HT-29 (cell line): Measurements from ENCODE around the gene TSPAN14. TPM values are rescaled to one million over a fixed set of nuclear protein-coding genes. Genes with fewer than 3 reads are reported as not detected.
"Not testable (repeated sequence)": the region's sequence is repeated elsewhere in the genome, so short reads cannot be mapped to it uniquely, and the experiment has no call there.

ENCODE experiments used
- DNase-seq: peaks from one replicate; pipeline ENCODE4 v3.0.0-alpha.2; 2015; ENCODE audit warnings: low spot score
- total RNA-seq: library from RNA; depleted of rRNA; stranded (reverse); fragments of >200 nt; shearing (Covaris generic); gene quantifications from 2 replicates; pipeline ENCODE4 v1.2.3, GENCODE V29; 2014

Gene TSPAN14
- total RNA-seq, 1 experiment from 2014 or later = 65.1 TPM

DNA sequence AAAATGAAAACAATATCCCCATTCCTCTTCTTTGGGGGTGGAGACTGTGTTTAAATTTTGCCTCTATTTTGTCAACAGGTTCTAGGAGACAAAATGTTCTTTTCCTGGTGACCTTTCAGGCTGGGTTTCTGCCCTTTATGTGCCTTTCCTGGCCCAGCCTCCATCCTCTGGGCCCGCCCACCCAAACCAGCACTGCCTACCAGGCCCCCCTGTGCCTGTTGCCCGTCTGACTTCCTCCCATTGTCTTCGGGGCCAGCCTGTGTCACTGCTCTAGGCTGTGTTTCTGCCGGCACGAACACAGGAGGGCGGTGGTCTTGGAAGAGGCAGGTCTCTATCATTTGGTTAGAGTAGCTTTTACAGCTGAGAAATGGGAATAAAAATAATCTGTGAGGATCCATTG lies 13.9 kb downstream of the TSPAN14 start:
- no peak for DNase-seq

DNA sequence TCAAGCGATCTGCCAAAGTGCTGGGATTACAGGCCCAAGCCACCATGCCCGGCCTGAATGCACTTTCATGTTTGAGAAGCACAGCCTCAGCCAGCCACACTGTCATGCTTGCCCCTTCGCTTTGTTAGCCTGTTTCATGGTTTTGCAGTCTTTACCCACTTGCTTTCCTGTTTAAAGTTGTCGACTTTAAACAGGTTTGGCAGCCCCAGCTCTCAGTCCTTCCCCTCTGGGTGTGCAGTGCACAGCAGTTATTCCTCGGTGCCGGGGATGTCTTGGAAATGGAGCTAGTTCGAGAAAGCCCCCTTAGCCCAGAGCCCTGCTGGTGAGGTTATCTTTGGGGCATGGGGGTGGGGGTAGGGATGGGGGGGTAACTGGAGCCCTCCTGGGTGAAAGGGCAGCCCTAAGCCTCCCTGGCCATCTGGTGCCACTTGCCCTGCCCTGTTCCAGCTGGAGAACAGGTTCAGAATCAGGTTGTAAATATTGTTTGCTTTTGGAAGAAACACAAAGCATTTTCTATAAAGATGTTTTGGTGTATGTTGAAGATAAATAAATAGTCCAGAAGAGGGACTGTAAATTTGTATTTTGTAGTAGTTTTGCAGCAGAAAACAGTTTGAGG lies 14.8 kb downstream of the TSPAN14 start:
- peak; percentile 47 for DNase-seq

DNA sequence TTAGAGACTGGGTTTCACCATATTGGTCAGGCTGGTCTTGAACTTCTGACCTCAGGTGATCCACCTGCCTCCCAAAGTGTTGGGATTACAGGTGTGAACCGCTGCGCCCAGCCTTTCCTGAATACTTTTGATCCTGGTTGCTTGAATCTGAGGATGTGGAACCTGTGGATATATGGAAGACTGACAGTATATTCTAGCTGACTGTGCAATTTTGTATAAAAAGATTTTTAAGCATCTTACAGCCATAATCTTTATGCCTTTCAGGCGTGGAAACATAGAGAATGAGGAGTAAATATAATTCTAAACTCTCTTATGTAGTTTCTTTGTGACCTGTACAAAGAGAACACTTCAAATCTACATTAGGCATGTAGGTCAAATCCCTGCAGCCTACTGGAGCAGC lies 16.2 kb downstream of the TSPAN14 start:
- DNase-seq = no peak

DNA sequence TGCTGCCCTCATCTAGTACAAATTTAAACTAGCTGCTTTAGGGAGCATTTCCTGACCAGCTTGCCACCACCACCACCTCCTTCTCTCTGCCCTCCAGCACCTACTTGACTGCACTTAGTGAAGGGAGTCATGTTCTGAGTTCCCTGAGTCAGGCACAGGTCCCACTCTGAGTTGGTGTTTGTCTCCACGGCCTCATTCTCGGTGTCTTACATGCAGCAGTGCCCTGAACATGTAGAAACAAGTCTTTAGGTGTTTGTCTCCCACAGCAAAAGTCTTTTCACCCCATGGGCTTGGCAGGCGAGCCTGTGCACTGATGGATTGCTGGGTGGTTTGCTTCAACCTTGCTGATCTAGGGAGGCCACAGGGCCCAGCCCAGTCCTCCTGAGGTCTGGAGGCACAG lies 16.9 kb downstream of the TSPAN14 start:
- no peak for DNase-seq

DNA sequence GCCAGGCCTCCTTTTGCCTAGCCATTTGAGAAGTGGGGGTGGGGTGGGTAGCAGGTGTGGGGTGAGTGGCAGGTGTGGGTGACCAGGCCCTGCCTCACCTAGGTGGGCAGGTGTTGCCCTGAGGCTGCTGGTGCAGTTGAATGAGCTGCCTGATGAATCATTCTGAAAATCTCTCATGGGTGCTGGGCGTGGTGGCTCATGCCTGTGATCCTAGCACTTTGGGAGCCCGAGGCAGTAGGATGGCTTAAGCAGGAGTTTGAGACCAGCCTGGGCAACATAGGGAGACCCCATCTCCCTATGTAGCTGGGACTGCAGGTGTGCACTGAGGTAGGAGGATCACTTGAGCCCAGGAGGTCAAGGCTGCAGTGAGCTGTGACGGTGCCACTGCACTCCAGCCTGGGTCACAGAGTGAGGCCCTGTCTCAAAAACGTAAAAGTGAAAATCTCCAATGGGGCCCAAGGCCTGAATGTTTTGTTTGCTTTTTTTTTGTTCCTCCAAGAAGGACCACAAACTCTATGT lies 17.7 kb downstream of the TSPAN14 start:
- DNase-seq = no peak

DNA sequence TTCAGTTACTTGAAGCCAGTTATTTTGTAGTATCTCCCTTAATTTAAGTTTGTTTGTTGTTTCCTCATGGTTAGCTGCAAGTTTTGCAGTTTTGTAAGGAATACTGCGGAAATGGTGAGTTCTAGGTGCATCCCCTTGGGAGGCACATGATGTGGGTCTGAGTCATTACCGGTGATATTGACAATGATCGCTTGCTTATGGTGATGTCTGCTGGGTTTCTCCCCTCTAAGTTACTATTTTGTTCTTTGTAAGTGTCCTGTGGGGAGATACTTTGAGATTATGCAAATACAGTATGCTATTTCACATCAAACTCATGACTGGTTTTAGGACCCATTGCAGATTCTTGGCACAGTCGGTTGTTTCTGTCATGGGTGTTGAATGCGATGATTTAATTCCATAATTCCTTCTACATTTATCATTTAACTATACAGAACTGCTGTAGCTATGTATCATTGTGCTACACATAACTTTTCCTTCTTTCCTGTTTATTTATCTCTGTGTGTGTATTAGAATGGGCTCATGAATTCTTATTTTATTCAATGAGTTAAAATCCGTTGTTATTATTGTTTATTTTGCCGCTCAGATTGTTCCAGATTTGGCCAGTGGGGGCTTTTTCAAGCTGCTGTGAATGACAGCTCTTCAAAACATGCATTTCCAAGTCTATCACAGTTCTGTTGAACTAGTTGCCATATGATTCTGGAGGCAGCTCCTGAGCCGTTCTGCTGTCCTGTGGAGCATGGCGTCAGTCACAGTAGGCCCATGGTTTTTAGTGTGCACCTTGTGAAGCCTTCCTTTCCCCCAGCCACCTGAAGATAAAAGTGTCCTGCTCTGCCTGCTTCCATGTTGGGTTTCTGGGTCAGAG lies 18.4 kb downstream of the TSPAN14 start:
- no peak for DNase-seq

DNA sequence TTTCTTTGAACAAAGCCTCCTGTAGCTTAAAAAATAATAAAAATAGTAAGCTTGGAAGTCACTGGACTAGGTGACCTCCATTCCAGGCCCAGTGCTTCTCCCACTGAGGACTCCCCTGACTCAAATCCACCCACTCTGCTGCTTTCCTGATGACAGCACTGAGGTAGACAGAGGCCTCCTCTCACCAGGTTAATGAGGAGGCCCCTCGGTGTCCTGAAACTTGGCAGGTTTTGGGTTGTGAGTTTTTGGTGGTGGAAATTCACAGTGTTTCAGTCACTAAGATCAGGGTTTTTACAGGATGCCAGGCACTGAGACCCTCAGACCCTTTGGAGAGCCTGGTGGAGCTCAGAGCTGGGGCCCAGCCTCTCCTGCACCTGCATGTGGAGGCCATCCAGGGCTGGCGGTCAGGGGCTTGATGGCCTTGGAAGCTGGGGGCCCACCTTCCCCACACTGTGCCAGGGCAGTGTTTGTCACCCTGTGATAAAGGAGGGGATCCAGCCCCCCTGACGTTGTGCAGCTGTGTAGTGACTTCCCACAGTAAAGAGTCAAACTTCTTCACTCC lies 19.1 kb downstream of the TSPAN14 start:
- DNase-seq = no peak

DNA sequence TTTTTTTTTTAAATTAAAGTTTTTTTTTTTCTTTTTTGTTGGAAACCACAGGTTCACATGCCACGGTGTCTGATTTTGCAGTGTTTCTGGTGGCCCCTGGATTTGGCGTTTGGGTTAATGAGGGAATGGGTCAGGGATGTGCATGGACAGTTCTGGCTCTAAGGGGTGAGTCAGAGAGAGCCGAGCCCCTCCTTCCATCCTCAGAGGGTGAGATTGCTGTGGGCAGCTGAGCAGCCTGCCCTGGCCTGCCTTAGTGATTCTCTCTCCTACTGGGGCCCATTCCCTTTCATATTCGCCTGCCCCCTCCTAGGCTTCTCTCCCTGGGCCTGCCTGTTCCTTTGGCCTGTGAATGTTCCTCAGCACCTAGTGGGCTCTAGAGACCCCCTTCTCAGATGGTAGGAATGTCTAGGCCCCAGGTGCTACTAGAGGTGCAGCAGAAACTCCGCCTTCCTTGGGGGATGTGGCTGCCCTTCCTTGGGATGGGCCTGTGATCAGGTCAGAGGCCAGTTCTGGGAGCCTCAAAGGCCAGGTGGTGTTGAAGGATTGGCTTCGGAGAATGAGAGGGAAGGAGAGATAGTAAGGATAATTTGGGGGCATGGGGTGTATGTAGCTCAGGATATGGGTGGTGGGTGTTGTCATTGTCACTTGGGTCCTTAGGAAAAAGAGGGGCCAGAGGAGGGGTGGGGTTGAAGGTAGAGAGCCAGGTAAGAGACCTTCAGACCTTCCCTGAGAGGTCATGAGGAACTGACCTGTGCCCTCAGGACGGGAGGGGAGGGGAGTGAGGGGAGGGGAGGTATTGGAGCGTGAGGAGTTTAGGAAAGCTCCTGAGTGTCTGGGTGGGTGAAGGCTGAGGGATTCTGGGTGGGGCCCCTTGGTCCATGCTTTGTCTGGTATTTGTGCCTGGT lies 19.8 kb downstream of the TSPAN14 start:
- DNase-seq = no peak

DNA sequence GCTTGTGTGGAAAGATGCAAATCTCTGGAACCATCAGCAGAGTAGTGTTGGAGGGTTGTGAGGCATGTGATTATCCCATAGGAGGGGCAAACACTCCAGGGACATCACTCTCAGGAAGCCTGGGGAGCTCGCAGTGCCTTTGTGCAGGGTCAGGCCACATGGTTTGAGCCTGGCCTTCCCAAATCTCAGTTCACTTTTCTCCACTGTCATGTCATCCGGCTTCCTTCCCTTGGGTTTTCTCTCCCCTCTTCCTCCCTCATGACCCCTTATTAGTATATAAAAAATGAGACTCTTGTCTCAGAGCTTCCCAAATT lies 20.4 kb downstream of the TSPAN14 start:
- DNase-seq = no peak

DNA sequence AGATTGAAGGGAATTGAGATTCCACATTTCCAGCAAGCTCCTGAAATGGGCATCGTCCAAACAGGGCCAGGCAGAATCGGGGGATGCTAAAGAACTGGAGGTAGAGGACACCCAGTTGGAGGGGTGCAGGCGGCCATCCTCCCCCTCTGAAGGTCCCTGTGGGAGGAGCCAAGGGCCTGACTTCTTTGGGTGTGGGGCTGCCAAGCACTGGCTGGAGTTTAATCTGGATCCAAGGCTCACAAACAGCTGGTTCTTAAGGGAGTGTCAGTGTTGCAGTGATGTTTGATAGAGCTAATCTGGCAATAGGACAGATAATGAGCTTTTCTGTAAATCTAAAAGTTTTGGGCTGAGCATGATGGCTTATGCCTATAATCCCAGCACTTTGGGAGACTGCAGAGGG lies 20.8 kb downstream of the TSPAN14 start:
- no peak for DNase-seq

DNA sequence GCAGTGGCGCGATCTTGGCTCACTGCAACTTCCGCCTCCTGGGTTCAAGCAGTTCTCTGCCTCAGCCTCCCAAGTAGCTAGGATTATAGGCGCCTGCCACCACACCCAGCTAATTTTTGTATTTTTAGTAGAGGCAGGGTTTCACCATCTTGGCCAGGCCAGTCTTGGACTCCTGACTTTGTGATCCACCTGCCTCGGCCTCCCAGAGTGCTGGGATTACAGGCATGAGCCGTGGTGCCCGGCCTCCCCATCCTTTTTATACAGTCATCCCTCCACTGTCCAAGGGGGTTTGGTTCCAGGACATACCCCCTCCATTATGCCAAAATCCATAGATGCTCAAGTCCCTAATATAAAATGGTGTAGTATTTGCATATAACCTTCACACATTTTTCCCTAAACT lies 21.5 kb downstream of the TSPAN14 start:
- not testable (repeated sequence) for DNase-seq

DNA sequence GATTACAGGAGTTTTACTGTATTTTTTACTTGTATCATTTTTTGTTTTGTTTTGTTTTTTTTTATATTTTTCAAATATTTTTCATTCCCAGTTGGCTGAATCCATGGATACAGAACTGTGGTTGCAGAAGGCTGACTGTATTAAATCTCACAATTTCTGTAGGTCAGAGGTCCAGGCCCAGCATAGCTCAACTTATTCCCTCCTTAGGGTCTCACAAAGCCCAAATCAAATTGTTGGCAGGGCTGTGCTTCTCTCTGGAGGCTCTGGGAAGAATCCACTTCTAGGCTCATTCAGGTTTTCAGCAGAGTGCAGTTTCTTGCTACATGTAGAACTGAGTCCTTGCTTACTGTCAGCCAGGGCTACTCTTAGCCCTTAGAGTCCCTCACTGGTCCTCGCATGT lies 22.6 kb downstream of the TSPAN14 start:
- no peak for DNase-seq

DNA sequence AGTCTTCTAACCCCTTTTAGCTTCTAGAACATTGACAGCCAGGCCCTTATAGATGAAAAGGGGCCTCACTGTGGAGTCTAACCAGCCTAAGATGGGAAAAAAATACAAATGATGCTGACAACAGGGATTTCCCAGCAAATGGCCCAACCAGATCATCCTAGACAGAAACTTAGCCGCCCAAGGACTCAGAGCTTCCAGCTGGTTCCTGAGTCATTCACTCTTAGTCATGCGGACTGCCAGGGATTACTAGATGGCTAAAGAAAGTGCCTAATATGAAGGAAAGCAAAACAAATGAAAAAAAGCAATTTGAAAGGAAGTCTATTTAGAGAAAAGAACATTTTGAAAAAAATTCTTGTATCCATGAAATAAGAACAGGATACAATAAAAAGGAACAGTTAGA lies 23.7 kb downstream of the TSPAN14 start:
- DNase-seq = no peak

DNA sequence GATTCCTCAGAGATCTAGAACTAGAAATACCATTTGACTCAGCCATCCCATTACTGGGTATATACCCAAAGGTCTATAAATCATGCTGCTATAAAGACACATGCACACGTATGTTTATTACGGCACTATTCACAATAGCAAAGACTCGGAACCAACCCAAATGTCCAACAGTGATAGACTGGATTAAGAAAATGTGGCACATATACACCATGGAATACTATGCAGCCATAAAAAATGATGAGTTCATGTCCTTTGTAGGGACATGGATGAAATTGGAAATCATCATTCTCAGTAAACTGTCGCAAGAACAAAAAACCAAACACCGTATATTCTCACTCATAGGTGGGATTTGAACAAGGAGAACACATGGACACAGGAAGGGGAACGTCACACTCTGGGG lies 26.3 kb downstream of the TSPAN14 start:
- not testable (repeated sequence) for DNase-seq

DNA sequence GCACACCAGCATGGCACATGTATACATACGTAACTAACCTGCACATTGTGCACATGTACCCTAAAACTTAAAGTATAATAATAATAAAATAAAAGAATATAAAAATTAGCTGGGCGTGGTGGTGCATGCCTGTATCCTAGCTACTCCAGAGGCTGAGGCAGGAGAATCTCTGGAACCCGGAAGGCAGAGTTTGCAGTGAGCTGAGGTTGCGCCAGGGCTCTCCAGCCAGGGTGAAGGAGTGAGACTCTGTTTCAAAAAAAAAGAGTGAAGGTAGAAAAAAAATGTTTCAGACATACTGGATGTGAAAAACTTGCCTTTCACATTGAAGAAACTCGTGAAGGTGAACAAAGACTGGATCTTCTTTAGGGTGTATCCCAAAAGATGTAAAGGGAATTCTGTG lies 26.7 kb downstream of the TSPAN14 start:
- no peak for DNase-seq

DNA sequence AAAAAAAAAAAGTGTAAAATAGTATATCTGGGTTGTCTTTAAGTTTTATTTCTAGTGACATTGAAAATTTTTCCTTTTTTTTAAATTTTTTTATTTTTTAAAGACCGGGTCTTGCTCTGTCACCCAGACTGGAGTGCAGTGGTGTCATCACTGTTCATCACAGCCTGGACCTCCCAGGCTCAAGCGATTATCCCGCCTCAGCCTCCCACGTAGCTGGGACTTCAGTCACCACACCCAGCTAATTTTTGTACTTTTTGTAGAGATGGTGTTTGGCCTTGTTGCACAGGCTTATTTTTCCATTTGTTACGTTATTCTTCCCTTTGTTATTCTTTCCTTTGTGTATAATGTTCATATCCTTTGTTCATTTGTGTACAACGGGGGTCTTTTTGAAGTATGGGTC lies 30.1 kb downstream of the TSPAN14 start:
- no peak for DNase-seq

DNA sequence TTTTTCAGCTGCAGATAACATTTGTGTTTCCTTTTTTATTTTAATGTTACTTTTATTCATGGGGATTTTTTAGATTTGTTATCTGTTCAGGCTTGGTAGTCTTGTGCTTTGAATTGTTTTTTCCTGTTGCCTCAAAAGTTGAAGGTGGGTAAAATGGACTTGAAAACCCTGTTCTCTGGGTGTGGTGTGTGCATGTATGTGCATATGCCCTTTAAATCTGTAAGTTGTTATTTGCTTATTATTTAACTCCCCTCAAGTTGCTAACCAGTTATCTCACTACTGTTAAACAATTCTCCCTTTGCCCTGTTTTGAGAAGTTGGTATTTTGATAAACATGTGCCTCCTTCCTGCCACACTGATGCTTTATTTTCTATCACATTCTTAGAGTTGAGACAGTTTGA lies 30.6 kb downstream of the TSPAN14 start:
- DNase-seq = no peak

DNA sequence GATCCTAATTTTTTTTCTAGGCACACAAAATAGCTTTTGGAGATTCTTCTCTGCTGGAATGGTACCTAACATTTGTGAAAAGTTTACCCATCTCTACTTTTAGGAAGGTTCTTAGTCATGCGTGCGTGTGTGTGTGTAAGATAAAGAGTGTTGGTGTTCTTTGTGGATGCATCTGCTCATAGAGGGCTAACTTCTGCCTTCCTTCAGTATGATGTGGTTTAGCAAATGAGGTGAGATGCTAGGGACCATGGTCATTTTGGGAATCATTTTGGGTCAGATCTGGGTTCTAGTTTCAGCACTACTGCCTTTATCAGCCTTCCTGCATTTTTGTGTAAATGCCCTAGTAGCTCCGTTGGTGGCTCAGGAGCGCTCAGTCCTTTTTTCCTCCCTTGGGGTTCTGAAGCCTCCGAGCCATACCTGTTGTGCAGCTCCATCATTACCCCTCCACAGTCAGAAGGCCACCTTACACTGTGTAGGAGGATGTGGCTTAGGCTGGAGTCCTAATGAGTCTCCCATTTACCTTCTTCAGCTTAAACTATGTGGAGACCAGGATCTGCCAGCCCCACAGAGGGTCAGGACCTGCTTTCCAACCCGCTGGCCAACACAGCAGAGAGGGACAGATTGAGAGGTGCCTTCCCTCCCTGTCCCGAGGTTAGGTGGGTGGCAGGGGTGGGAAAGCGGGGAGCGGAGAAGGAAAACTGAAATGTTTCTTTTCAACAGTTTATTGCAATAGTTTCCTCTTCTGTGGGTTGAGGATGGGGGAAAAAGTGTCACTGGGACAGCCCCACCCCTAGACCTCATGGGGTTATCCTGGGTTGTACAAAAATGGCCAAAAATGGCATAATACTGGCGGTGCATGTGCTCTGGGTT lies 31.2 kb downstream of the TSPAN14 start:
- DNase-seq = no peak

DNA sequence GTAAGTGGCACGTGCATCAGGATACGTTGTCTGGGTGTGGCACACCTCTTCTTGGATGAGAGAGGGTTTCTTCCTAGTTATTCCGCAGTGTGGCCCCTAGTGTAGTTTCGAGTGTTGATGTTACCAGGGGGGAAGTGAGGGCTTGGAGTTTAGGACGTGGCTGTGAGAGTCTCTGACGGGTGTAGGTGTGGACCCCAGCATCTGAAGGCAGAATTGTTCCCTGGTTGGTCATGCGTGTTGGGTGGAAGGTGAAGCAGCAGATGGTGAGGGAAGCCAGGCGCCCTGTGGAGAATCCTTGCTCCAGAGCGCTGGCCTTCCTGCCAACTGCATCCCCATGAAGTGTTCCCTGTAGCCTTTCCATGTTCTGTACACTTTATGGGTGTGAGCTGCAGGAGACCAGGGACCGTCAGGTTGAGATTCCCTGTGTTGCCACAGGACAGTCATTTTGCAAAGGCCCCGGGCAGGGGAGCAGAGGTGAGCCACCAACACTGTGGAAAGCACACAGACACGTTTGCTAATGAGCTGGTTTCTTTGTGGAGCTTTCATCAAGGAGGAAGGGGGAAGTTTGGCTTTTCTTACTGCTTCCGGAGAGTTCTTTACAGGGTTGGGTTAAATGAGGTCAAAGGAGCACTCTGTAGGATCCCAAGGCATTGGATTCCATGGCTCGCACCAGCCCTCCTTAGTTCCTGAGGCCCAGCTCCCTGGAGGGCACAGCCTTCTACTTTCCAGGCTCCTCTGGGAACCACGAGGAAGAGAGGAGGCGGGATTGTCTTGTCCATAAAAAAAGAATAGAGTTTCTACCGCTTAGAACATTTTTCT lies 32.0 kb downstream of the TSPAN14 start:
- no peak for DNase-seq
